ENCODE data around the gene KLK8. TPM values are rescaled to one million over a fixed set of nuclear protein-coding genes. Genes with fewer than 3 reads are reported as not detected.

Gene KLK8
- total and polyA plus RNA-seq, 2 of the 13 experiments (the other 11 are each of a cell fraction or from before 2014, with no cell fraction given) = not detected

GRCh38 chr19:51040151-51040550 is 38.7 kb upstream of the KLK8 start (continued):
- TF ChIP-seq, protein P1, sequence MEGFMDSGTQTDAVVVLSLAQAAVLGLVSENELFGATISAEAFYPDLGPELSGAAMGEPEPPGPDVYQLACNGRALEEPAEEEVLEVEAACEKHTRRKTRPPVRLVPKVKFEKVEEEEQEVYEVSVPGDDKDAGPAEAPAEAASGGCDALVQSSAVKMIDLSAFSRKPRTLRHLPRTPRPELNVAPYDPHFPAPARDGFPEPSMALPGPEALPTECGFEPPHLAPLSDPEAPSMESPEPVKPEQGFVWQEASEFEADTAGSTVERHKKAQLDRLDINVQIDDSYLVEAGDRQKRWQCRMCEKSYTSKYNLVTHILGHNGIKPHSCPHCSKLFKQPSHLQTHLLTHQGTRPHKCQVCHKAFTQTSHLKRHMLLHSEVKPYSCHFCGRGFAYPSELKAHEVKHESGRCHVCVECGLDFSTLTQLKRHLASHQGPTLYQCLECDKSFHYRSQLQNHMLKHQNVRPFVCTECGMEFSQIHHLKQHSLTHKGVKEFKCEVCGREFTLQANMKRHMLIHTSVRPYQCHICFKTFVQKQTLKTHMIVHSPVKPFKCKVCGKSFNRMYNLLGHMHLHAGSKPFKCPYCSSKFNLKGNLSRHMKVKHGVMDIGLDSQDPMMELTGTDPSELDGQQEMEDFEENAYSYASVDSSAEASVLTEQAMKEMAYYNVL (CRISPR knock-in tag; IDR thresholded peaks at IDR 0.05; ENCODE audit: borderline replicate concordance) = no peak
- TF ChIP-seq ZFX (CRISPR knock-in tag; IDR thresholded peaks at IDR 0.05; ENCODE audit: low read depth) (no peak), ZBTB20 (CRISPR knock-in tag; IDR thresholded peaks at IDR 0.05; ENCODE audit: borderline replicate concordance, low read depth) (no peak), FOXO4 (CRISPR knock-in tag; conservative IDR thresholded peaks at IDR 0.05) (no peak)

- H3K36me3 ChIP-seq (replicated peaks in 1 of 2; ENCODE audit: control insufficient read depth in 1 of 2, insufficient read depth in 2 of 2, low read length in 2 of 2) = no peaks in the 10 kb centered on the region
- DNase-seq (ENCODE audit: low spot score) = no peak
- H3K27me3 ChIP-seq (ENCODE audit: control insufficient read depth in 1 of 2, insufficient read depth in 2 of 2, low read length in 2 of 2) = peaks cover 0 to 14% of the 10 kb centered on the region in 2 experiments; a peak in 3 of 5 replicates
- intact Hi-C loops (cut with micrococcal nuclease; ENCODE audit: unreplicated experiment) (no loop called here), in situ Hi-C loops (cut with HindIII; ENCODE audit: extremely low pct_ligation_motif_present, low pct_unique_long_range_greater_than_20kb) (no loop called here)
- H2AFZ ChIP-seq (ENCODE audit: low read length) = no peak overlapping the region
- H3K79me2 ChIP-seq (ENCODE audit: insufficient read depth, low read length) = no peaks in the 10 kb centered on the region
- H3K4me3 ChIP-seq (replicated peaks in 1 of 3; ENCODE audit: insufficient read depth in 1 of 3, low read depth in 2 of 3, low read length in 3 of 3) = no peak overlapping the region
- BruUV-seq (replicated peaks) = no TSS peak
- no peaks in the 10 kb centered on the region for H3K9me3 ChIP-seq (ENCODE audit: low read length)
- 7% methylated on average over 9 of the region's 9 CpGs for WGBS (ENCODE audit: low lambda C conversion rate)
- no peak for FAIRE-seq
- ATAC-seq = no peak
- POLR2A ChIA-PET = no interaction called here
- no peaks in the 10 kb centered on the region for H4K20me1 ChIP-seq (ENCODE audit: insufficient read depth, low read length)
- no peak overlapping the region for H3K9ac ChIP-seq (ENCODE audit: insufficient read depth, low read depth, low read length)
- H3K4me2 ChIP-seq (ENCODE audit: low read depth, low read length) = no peak overlapping the region
- H3K4me1 ChIP-seq (ENCODE audit: insufficient read depth, low read length) = no peaks in the 10 kb centered on the region
- TF ChIP-seq CREB1 (IDR thresholded peaks at IDR 0.05) = 0 out of 2 replicates have a peak, but pooled peaks have one; percentile 22
- no peak for TF ChIP-seq CREB1 (CRISPR knock-in tag; IDR thresholded peaks at IDR 0.05)
- no peak for TF ChIP-seq ZNF335 (CRISPR knock-in tag; IDR thresholded peaks at IDR 0.05)
- no peak overlapping the region for H3K27ac ChIP-seq (ENCODE audit: extremely low read length, insufficient read depth, low read length)
- CTCF ChIA-PET (ENCODE audit: low intra/inter-chr PET ratio, low total read pairs) = no interaction called here
Measured at GRCh38 chr19:51036519-51036918, 35.1 kb upstream of the KLK8 start.

Data from HepG2 (cell line).